T-helper 1 cell treated with Interleukin-12 subunit alpha and Interleukin-12 subunit beta and Interleukin-4 antibody, amounts not matched to agents 30 μg/mL and 1 μg/mL, for 36 hours (primary cell): Measurements from ENCODE around the gene DDA1.
"Not testable (repeated sequence)": the region's sequence is repeated elsewhere in the genome, so short reads cannot be mapped to it uniquely, and the experiment has no call there.

ENCODE experiments used
- H3K27ac Mint-ChIP-seq: one replicate; pipeline ENCODE4 v1.8.0; 2021; ENCODE audit warnings: mild to moderate bottlenecking, mixed read lengths
- H3K27me3 Mint-ChIP-seq: one replicate; pipeline ENCODE4 v1.8.0; 2021; ENCODE audit warnings: low read depth, mixed read lengths
- H3K36me3 Mint-ChIP-seq: one replicate; pipeline ENCODE4 v1.8.0; 2021; ENCODE audit warnings: low read depth, mixed read lengths
- H3K4me1 Mint-ChIP-seq: one replicate; pipeline ENCODE4 v1.8.0; 2021; ENCODE audit warnings: low read depth, mixed read lengths
- H3K4me3 Mint-ChIP-seq: one replicate; pipeline ENCODE4 v1.8.0; 2021; ENCODE audit warnings: mild to moderate bottlenecking, moderate library complexity, mixed read lengths
- H3K9me3 Mint-ChIP-seq: one replicate; pipeline ENCODE4 v1.8.0; 2021; ENCODE audit warnings: mixed read lengths

DDA1 gene

GRCh38 chr19:17352608-17353280 is 43.4 kb downstream of the DDA1 start:
- Mint-ChIP-seq H3K36me3 (no peaks in the 10 kb centered on the region), H3K27me3 (peaks cover 11% of the 10 kb centered on the region), H3K4me3 (no peak overlapping the region), H3K27ac (no peak overlapping the region), H3K9me3 (no peaks in the 10 kb centered on the region), H3K4me1 (peaks cover 6% of the 10 kb centered on the region)

GRCh38 chr19:17353386-17353785 is 44.0 kb downstream of the DDA1 start:
- H3K27me3 Mint-ChIP-seq, result peaks cover 11% of the 10 kb centered on the region
- H3K4me1 Mint-ChIP-seq, result peaks cover 6% of the 10 kb centered on the region
- no peaks in the 10 kb centered on the region for H3K36me3 Mint-ChIP-seq
- H3K27ac Mint-ChIP-seq, result no peak overlapping the region
- H3K9me3 Mint-ChIP-seq, result no peaks in the 10 kb centered on the region
- no peak overlapping the region for H3K4me3 Mint-ChIP-seq

GRCh38 chr19:17357078-17357666 is 47.8 kb downstream of the DDA1 start:
- Mint-ChIP-seq H3K4me1 (no peaks in the 10 kb centered on the region), H3K4me3 (no peak overlapping the region), H3K36me3 (no peaks in the 10 kb centered on the region), H3K9me3 (no peaks in the 10 kb centered on the region), H3K27me3 (peaks cover 7% of the 10 kb centered on the region), H3K27ac (no peak overlapping the region)

- H3K27ac Mint-ChIP-seq, result no peak overlapping the region
- peaks cover 12% of the 10 kb centered on the region for H3K27me3 Mint-ChIP-seq
- H3K9me3 Mint-ChIP-seq, result no peaks in the 10 kb centered on the region
- H3K4me3 Mint-ChIP-seq, result no peak overlapping the region
- no peaks in the 10 kb centered on the region for H3K36me3 Mint-ChIP-seq
- H3K4me1 Mint-ChIP-seq, result no peaks in the 10 kb centered on the region
These were observed 48.4 kb downstream of the DDA1 start for GRCh38 chr19:17357724-17358123.

- Mint-ChIP-seq H3K36me3 (no peaks in the 10 kb centered on the region), H3K27ac (no peak overlapping the region), H3K9me3 (no peaks in the 10 kb centered on the region), H3K4me1 (no peaks in the 10 kb centered on the region), H3K27me3 (peaks cover 11% of the 10 kb centered on the region), H3K4me3 (no peak overlapping the region)
These were observed 49.0 kb downstream of the DDA1 start for GRCh38 chr19:17358395-17358794.

GRCh38 chr19:17359905-17360800 is 50.8 kb downstream of the DDA1 start:
- no peak overlapping the region for H3K27ac Mint-ChIP-seq
- H3K9me3 Mint-ChIP-seq, result no peaks in the 10 kb centered on the region
- H3K27me3 Mint-ChIP-seq, result peaks cover 10% of the 10 kb centered on the region
- no peak overlapping the region for H3K4me3 Mint-ChIP-seq
- H3K4me1 Mint-ChIP-seq, result no peaks in the 10 kb centered on the region
- no peaks in the 10 kb centered on the region for H3K36me3 Mint-ChIP-seq

GRCh38 chr19:17363852-17364605 is 54.7 kb downstream of the DDA1 start:
- H3K4me3 Mint-ChIP-seq, H3K27ac Mint-ChIP-seq, H3K4me1 Mint-ChIP-seq, H3K36me3 Mint-ChIP-seq, H3K9me3 Mint-ChIP-seq: not testable (repeated sequence)
- H3K27me3 Mint-ChIP-seq, result peaks cover 14% of the 10 kb centered on the region

- H3K27ac Mint-ChIP-seq, result no peak overlapping the region
- no peaks in the 10 kb centered on the region for H3K36me3 Mint-ChIP-seq
- peaks cover 17% of the 10 kb centered on the region for H3K27me3 Mint-ChIP-seq
- H3K4me3 Mint-ChIP-seq, result no peak overlapping the region
- H3K4me1 Mint-ChIP-seq, result no peaks in the 10 kb centered on the region
- H3K9me3 Mint-ChIP-seq, result no peaks in the 10 kb centered on the region
These were observed 56.0 kb downstream of the DDA1 start for GRCh38 chr19:17365361-17365760.

- Mint-ChIP-seq H3K36me3 (no peaks in the 10 kb centered on the region), H3K4me1 (no peaks in the 10 kb centered on the region), H3K4me3 (no peak overlapping the region), H3K27me3 (peaks cover 8% of the 10 kb centered on the region), H3K9me3 (no peaks in the 10 kb centered on the region), H3K27ac (no peak overlapping the region)
These were observed 60.7 kb downstream of the DDA1 start for GRCh38 chr19:17370026-17370587.
